ENCODE results near the gene GPRC5A. TPM values are rescaled to one million over a fixed set of nuclear protein-coding genes. Genes with fewer than 3 reads are reported as not detected.

The GPRC5A gene
- total and polyA plus RNA-seq, 7 donors: 2.1 to 75.5 (median 11.4) TPM

DNA sequence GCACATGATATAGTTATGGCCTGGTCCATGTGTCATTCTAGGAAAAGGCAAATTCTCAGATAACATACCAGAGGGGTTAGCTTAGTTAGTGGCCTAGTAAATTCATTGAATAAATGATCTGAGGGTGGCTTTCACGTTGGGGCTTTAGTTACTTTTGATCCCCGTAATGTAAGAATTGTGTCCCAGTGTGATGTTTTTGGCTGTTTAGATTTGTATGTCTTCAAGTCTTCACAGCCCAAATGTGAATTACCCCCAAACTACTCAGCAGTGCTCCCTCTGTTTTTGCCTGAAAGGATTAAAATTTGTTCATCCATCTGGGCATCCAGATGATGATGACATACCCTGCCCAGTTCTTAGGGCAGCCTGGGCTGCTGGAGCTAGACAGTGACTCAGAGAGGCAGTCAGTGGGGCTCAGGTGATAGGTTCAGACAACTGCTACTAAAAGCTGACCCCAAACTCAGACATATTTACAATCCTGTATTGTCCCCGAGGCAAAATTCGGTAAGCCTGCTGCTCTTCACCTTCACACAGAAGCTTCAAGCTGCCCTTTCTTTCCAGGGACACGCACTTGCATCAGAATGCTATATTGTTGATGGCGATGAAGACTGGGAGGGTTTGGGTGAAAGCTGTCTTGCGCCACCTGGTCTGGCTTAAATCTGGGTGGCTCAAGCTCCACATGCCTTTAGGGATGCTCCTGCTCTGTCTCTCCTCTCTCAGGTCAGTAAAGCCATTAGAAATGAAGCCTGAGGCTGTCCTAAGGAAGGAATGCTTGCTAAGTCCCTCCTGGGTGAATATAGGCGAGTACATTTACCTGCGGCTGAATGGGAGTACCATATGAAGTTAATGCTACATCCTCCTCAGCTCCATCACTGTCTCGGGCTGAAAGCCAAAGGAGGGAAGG, 50.3 kb downstream of the GPRC5A start:
- Histone ChIP-seq H3K27ac (no peak overlapping the region), H3K36me3 (no peaks in the 10 kb centered on the region), H3K27me3 (no peaks in the 10 kb centered on the region), H3K4me3 (no peak overlapping the region), H3K4me1 (no peaks in the 10 kb centered on the region), H3K9me3 (no peaks in the 10 kb centered on the region)
- 93 to 95% methylated on average over 10 of the region's 10 CpGs for WGBS, 2 donors
- TF ChIP-seq POLR2A (IDR thresholded peaks at IDR 0.05): no peak
- TF ChIP-seq EP300 (IDR thresholded peaks at IDR 0.05): no peak
- no peak for TF ChIP-seq CTCF (IDR thresholded peaks at IDR 0.05)
- no peak for TF ChIP-seq POLR2AphosphoS5 (IDR thresholded peaks at IDR 0.05)
- intact Hi-C loops (cut with DNase I): no loop called here
- no peak for DNase-seq

GRCh38 chr12:12943586-12944260, 52.4 kb downstream of the GPRC5A start:
- intact Hi-C loops (cut with DNase I): no loop called here
- no peaks in the 10 kb centered on the region for H3K4me1 ChIP-seq
- TF ChIP-seq CTCF (IDR thresholded peaks at IDR 0.05) (no peak), EP300 (IDR thresholded peaks at IDR 0.05) (no peak), POLR2AphosphoS5 (IDR thresholded peaks at IDR 0.05) (no peak), POLR2A (IDR thresholded peaks at IDR 0.05) (no peak)
- H3K27me3 ChIP-seq: no peaks in the 10 kb centered on the region
- 93 to 95% methylated on average over 8 of the region's 8 CpGs for WGBS, 2 donors
- no peaks in the 10 kb centered on the region for H3K9me3 ChIP-seq
- no peaks in the 10 kb centered on the region for H3K36me3 ChIP-seq
- H3K27ac ChIP-seq: no peak overlapping the region
- no peak for DNase-seq
- H3K4me3 ChIP-seq: no peak overlapping the region

DNA sequence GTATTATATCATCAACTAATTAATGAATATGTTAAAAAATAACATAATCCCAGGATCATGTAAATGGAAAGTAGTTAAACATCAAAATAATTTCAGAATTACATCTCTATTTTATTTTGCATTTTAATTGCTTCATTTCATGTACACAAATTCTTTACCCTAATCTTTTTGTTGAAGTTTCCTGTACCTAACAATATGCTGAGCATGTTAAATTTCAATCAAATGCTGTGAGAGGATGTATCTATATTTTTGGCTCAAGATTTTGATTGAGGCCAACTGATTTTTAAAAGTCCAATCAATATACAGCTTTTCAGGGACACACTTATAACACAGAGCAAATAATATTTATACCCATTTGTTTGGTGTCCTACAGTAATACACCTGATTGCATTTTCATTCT, 54.2 kb downstream of the GPRC5A start:
- intact Hi-C loops (cut with DNase I): no loop called here
- H3K36me3 ChIP-seq: no peaks in the 10 kb centered on the region
- H3K4me1 ChIP-seq: no peaks in the 10 kb centered on the region
- no peaks in the 10 kb centered on the region for H3K27me3 ChIP-seq
- H3K4me3 ChIP-seq: no peak overlapping the region
- TF ChIP-seq EP300 (IDR thresholded peaks at IDR 0.05) (no peak), POLR2AphosphoS5 (IDR thresholded peaks at IDR 0.05) (no peak), CTCF (IDR thresholded peaks at IDR 0.05) (no peak), POLR2A (IDR thresholded peaks at IDR 0.05) (no peak)
- no peak overlapping the region for H3K27ac ChIP-seq
- DNase-seq: no peak
- no peaks in the 10 kb centered on the region for H3K9me3 ChIP-seq

DNA sequence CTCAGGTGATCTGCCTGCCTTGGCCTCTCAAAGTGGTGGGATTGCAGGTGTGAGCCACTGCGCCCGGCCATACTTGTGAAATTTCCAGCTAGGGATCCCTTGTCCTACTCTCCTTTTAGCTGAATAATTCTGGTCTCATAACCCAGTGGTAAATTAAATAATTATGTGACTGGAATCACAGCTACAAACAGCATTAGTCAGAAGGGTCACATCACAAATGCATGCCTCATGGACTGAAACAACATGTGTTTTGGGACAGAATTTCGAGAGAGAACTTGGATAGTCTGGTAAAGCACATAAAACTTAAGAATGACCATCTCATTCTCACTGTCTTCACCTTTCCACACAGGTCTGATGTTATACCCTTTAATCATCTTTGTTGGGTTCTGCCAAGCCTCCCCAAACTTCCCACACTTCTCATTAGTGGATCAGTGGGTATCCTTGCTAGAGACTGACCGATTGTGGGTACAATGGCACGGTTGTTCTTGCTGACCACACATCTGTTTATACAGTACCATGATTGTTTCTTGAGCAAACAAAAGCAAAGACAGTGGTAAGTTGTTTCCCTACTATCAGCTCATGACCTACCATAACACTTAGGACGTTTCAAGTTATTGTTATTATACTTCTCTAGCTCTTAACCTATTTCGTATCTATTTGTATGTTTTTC, 55.5 kb downstream of the GPRC5A start:
- 48 to 76% methylated on average over 7 of the region's 7 CpGs for WGBS, 2 donors
- intact Hi-C loops (cut with DNase I): no loop called here
- DNase-seq: no peak

More for the DNA sequence above, 55.5 kb downstream of the GPRC5A start:
- no peaks in the 10 kb centered on the region for H3K4me1 ChIP-seq
- no peaks in the 10 kb centered on the region for H3K9me3 ChIP-seq
- no peak overlapping the region for H3K27ac ChIP-seq
- no peak overlapping the region for H3K4me3 ChIP-seq
- no peaks in the 10 kb centered on the region for H3K27me3 ChIP-seq
- H3K36me3 ChIP-seq: no peaks in the 10 kb centered on the region
- no peak for TF ChIP-seq POLR2AphosphoS5 (IDR thresholded peaks at IDR 0.05)
- no peak for TF ChIP-seq POLR2A (IDR thresholded peaks at IDR 0.05)
- no peak for TF ChIP-seq EP300 (IDR thresholded peaks at IDR 0.05)
- TF ChIP-seq CTCF (IDR thresholded peaks at IDR 0.05): no peak

All from sigmoid colon (tissue), 7 donors.